NCI-H2227 (cell line): ENCODE measurements around the gene IL10.

ENCODE experiments used
- DNase-seq: peaks from one replicate; lab custom pipeline; 2025; ENCODE audit not compliant: unreplicated experiment; lab: John Stamatoyannopoulos, UW

IL10 gene

DNA sequence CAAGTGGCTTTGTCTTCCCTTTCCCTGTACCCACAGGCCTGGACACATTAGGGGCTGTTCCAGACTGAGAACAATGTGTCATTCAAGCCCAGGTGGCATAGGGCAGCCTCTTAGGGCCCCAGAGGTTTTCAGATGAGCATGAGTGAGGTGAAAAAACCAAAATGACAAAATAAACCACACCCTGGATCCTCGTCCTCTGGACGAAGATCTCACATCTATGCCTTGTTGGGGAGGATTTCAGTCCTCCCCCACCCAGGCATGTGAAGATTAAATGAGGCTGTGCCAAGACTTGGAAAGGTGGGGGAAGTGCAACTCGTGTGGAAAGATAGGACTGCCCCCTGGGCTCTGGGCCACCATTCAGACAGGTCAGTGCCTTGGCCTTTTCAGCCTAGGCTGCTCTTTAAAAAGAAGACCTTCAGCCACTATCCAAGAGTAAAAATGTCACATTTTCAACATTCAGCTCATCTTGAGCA, 34.5 kb downstream of the IL10 start:
- DNase-seq, result no peak

DNA sequence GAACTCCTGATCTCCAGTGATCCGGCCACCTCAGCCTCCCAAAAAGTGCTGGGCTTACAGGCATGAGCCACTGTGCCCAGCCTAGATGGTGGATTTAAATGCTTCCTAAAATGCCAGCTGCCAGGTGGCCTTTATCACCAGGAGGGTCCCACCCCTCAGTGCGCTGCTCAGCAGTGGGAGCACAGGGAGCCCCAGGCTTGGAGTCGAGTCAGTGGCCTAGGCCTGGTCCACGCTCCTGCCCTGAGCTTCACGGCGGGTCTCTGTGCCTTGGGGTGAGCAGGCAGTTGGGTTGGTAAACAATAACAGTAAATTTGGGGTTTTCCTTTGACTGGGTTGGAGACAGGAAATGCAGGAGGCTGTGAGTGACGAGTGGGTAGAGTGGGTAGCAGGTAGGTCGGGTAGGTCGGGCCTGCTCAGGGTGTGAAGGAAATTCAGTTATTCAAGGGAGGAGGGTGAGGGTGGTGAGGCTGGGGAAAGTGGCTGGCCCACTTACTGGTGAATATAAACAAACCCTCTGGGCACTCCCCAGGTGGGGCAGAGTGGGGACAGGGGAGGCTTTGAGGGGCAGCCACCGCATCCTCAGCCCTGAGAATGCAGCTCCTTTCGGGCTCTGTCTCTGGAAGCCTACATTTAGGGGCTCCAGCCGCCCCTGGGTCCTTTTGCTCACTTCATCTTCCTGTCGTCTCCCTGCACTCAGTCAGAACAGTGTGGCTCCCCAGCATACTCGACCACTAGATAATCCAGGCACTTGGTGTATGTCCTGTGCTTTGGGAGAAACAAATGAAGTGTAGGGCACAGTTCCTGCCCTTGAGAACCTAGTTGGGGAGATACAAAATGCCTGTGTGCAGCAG, 35.2 kb downstream of the IL10 start:
- DNase-seq, result no peak

DNA sequence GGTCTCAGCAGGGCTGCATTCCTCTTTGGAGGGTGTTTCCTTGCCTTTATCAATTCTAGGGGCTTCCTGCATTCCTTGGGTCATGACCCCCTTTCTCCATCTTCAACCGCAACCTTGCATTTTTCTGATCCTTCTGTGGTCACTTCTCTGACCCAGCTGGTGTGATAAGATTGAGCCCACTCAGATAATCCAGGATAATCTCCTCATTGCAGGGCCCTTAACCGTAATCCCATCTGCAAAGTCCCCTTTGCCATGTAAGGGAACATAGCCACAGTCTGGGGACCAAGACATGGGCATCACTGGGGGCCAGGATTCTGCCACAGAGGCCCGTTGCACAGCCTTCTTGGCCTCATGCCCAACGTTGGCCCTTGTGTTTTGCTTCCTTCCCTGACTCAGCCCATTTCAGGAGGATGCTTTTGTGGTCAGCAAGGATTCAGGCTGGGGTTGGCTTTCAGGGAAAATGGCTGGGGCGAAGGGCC, 36.7 kb downstream of the IL10 start:
- no peak for DNase-seq

DNA sequence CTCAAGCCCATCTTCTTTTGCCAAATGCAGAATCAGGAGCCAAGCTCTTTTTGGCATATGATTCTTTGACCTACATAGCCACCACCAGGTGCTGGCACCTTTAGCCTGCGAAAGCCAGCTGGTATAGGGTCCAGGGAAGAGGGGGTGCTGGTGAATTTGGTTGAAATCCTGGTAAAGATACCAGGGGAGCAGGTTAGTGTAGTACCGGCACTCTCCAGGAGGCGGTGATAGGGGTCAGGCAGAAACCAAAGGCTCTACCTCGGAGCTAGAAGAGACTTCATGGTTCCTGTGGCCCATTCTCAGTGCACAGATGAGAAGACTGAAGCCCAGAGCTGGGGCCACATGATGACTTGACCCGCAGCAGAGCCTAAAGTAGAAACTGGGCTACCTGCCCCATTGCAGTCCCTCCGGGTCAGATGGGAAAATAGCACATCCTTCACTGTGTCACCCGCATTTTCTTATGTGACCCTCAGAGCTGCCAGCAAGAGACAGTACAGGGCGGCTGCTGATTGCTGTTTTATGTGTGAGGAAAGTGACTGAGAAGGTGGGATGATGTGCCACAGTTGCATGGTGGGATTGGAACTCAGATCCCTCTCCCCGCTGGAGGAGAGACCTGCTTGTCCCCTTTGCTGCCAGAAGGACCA, 37.7 kb downstream of the IL10 start:
- peak; percentile 33 for DNase-seq

DNA sequence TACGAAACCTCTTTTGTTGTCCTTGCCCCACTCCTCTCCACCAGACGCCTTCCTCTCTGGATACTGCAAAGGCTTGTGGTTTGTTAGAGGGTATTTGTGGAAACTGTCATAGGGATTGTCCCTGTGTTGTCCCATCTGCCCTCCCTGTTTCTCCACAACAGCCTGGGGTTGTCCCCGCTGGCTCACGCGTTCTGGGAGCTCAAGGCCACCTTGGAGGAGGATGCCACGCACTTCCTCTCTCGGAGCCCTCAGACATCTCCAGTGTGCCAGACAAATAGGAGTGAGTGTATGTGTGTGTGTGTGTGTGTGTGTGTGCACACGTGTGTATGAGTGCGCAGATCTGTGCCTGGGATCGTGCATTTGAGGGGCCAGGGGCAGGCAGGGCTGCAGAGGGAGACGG, 39.3 kb downstream of the IL10 start:
- DNase-seq, result no peak

DNA sequence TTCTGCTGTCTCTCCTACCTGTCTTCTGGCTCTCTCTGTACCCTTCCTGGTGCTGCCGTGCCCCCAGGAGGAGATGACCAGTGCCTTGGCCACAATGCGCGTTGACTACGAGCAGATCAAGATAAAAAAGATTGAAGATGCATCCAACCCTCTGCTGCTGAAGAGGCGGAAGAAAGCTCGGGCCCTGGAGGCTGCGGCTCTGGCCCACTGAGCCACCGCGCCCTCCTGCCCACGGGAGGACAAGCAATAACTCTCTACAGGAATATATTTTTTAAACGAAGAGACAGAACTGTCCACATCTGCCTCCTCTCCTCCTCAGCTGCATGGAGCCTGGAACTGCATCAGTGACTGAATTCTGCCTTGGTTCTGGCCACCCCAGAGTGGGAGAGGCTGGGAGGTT, 39.8 kb downstream of the IL10 start:
- DNase-seq, result no peak

DNA sequence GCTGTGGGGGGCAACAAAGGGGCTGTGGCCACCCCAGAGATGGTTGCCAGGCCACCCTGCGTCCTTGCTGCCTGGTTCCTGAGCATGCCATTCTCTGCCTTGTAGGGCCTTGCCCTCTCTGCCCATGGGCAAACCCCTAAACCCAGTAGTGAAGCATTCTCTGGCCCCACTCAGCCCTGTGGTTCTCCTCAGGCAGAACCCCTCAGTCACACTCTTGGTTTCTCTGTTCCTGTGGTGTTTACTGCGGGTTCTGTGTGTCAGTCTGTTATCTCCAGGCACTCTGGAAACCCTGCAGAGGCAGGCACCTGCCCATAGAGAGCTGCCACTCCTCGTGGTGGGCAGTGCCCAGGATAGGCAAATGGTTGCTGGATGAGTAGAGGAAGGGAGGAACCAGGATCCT, 42.8 kb downstream of the IL10 start:
- no peak for DNase-seq

DNA sequence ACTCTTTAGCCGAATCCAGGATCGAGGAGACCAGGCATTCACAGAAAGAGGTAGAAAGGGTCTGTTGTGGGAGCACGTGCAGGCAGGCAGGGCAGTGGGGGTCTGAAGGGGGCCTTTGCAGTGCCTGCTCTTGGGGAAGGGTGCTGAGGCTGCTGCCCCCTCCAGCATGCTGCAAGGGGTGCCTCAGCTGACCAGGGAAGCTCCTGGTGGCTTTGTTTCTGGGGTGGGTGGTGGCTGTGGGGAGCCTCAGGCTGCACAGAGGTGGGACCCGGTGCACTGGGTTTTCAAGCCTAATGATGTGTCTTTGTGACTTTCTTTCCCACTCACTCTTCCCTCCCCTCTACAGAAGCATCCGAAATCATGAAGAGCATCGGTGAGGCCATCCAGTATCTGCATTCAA, 43.2 kb downstream of the IL10 start:
- no peak for DNase-seq

DNA sequence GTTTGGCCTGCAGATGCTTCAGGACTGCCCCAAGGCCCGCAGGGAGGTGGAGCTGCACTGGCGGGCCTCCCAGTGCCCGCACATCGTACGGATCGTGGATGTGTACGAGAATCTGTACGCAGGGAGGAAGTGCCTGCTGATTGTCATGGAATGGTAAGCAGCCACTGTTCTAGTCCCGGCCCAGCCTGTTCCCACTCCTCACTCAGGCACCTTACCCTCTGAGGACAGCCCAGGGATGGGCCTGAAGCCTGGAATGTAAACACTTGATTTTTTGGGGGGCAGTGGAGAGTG, 43.7 kb downstream of the IL10 start:
- DNase-seq, result no peak

DNA sequence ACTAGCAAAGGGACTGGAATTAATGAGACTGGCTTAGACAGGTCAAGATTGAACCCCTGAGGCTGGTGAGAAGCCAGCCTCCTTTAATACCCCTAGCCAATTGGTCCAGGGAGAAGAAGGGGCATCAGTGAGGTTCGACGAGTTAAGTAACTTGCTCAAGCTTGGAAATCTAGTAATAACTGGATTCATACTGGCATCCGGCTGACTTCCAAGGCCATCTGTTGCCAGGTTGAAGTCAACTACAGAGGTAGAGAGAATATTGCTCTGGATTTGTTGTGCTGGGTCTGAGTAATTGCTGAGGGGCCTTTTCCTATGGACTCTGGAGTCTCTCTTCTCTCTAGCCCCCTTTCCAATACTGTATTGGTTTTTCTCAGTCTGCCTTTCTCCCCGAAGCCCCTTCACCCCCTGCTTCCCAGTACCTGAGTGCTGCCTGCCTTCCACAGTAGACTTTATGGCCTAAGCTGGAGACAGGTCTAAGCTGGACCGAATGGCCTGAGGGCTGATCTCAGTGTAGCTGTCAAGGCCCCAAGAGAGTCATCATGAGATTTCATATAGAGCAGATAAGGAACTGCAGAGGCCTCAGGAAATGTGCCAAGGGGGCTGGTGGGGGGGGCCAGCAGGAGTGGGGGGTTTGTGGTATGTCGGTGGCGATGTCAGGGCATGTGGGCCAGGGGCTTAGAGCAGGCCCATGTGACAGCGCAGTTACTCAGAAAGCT, 44.2 kb downstream of the IL10 start:
- DNase-seq, result no peak

DNA sequence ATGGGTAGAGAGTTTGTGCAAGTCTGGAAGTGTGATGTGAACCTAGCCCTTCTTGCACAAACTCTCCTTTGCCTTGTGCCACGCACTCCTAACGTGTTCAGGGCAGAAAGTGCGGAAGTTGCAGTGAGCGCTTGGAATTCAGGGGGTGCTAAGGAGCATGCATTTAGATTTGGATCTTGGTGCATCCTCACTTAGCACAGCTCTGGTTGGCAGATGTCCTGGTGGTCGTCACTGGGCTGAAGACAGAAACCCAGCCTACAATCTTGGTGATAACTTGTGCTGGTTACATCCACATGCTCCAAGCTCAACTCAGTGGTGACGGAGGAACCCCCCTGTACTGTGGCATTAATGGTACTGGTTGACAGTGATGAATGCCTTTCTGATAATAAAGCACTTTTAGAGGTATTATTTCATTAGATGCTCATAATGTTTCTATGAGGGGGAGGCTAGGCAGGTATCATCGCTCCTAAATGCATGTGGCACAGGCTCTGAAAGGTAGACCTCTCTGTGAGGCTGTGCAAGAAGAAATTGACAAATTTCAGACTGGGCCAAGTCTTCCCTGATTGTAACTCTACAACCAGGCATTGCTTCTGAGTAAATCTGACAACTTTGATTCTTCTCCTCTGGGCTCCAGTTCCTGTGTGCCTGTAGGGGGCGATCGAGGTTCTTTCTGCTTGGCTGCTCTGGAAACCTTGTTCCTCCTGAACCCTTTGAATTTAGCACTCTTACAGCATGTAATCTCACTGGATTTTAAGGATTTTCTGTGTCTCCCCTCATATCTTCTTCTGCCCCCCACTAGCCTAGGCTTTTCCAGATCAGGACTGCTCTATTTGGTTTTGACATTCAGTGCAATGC, 47.0 kb downstream of the IL10 start:
- DNase-seq, result peak; percentile 42

DNA sequence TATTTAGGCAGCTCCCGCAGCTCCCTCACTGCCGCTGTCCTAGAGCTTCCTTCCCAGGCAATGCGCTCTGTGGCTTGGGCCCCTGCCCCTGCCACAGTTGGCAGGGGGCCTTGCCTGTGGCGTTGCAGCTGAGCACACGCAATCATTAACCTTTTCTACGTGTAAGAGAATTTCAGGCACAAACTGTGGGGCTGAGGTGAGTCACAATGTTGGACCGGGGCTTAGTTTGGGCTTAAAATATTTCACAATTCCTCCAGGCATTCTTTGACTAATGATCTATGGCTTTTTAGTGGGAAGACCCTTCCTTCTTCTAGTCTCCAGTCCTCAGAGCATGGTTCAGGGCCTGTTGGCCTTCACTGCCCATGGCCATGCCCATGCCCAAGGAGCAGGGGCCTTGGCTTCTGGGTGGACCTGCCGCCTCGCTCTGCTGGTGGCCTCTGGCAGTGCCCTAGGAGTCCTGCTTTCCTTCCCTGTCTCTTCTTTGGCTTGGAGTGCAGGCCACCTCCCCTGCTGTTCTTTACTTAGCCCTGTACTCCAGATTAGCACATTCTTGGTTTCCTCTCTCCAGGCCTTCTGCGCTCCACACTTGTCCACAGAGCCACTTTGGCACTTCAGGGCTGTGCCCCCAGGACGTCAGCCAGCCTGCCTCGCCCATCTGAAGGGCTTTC, 48.4 kb downstream of the IL10 start:
- DNase-seq, result no peak

DNA sequence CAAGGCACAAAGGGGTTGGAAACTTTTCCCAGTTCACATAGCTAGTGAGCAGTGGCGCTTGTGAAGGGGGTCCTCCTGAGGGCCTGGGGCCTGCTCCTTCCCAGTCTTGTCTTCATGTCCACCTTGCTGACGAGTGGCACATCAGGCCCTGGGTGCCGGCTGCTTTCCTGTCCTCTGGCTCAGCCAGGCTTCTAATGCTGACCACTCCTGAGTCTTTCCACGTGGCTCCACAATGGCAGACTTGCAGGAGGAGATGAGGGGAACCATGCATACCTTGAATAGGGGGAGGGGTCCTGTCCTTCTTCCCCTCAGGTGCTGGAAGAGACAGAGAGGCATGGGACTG, 48.9 kb downstream of the IL10 start:
- no peak for DNase-seq

DNA sequence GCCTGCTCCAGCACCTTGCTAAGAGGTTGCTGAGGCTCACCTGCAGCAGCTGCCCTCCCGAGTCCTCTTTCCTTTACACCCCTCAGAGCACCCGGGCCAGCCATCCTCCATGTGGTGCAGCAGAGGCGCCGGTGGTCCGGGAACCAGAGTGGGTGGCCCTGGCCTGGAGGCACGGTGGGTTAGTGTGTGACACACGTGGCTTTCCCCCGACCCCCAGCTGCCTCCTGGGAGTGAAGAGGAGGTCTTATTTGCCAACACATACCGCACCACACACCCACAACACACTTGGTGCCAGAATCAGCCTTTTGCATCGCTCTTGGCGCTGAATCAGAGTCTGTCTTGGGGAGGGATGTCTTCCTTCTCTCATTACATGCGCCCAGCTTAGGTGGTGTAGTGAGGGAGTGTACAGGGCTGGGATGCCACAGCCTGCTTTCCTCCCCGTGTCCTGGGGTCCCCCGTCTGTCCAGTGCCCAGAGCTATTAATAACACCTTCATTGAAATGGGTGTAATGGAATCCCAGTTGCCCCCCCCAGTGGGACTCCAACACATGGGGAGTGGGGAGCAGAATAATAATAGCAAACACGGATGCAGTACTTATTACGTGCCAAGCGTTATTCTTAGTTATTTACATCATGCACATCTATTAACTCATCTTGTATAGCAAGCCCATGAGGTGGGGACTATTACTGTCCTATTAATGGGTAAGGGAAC, 49.4 kb downstream of the IL10 start:
- DNase-seq, result no peak

DNA sequence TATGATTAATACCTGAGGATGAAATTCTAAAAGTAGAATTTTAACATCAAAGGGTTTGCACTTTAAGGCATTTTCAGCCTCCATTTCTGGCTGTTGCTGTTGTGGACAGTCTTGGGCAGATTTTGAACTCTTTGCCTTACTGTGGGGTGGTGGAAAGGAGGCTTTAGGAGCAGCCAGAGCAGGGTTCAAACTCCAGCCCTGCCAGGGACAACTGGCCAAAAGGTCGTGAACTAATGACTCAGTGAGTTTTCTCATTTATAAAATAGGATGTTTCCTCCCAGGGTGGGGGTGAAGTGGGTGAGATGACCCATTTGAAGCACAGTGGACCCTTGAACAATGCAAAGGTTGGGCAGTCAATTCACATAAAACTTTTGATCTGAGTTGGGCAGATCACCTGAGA, 50.8 kb downstream of the IL10 start:
- no peak for DNase-seq

DNA sequence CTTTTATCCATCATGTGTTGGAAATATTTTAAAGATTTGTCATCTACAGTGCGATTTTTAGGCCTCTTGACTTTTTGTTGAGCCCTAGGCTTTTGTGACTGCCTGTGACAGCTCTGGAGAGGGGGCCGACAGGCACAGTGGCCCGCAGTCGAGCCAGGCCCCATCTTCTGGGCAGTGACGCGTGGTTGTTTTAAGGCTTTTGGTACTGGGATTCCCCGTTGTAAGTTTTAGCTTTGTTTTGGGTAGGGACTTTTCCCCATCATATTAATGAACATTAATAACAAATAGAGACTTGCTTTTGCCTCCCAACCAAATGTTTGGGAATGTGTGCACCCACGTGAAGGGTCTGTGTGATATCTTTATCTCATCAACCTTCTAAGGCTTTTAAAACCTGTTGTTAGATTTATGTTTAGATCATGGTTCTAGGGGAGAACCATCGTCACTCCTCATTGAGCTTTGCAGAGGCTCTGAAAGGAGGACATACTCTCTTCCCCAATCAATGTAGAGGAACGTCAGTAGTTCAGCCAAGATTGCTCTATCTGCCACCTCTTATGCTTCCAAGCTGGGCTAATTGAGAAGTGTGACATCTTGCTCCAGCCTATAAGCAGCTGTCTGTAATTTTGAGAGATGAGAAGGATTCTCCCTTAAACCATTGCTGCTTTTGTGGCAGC, 53.0 kb downstream of the IL10 start:
- DNase-seq, result no peak

DNA sequence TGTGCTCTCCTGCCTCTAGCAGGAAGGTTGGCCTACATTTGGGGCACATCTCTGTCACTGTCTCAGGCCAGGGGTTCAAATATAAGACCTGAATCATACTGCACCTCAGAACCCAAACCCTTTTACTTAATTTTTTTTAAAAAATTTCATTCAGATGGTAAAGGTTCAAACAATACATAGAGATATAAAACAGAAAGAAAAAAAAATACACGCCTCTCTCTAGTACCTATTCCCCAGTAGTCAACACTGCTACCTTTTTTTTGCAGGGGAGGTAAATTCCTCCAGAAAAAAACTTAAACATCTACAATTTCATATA, 54.7 kb downstream of the IL10 start:
- DNase-seq, result no peak
